ENCODE data around the gene ZIC5.

The ZIC5 gene

DNA sequence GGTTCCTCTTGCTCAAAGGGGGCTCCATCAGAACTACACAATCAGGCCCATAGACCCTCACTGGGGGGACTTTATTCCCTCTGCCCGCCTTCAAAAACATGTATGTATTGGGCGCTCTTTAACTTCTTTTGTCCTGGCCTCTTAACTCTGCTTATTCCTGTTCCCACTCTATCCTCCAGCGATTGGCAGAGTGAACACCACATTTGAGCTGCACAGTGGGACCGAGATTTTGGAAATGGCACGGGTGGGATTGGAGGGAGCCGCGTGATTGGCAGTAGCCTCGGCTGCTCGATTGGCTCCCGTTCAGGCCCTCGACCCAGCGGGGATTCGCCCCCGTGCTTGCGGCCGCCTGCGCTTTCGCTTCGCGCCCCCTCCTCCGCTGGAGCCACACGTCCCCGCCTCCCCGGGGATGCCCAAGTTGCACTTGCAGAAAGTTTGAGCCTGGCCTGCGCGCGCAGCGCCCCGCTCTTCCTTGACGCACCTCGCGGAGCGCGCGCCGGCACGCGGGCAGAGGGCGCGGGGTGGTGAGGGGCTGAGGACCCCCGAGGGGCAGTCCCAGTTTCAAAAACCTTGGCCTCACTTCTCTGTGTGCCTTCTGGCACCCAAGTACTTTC lies at the start of gene ZIC5:
Gene ZIC5, minus strand, starts transcription at position 192 of the 614 bp plus-strand sequence. Its CDS starts 164 bp downstream, at position 28.
- Histone ChIP-seq H3K4me3 (ENCODE audit: low read length) (no peak within 1 kb of the TSS), H3K36me3 (ENCODE audit: control insufficient read depth, insufficient read depth, low read length) (no peaks in the 10 kb centered on the region), H3K4me1 (ENCODE audit: control insufficient read depth, insufficient read depth, low read length) (peaks cover 19% of the 10 kb centered on the region), H3K9me3 (ENCODE audit: control insufficient read depth, low read length) (no peaks in the 10 kb centered on the region), H3K27me3 (ENCODE audit: control insufficient read depth, insufficient read depth, low read length) (peaks cover 89% of the 10 kb centered on the region), H3K9ac (ENCODE audit: low read length) (no peak within 1 kb of the TSS)

DNA sequence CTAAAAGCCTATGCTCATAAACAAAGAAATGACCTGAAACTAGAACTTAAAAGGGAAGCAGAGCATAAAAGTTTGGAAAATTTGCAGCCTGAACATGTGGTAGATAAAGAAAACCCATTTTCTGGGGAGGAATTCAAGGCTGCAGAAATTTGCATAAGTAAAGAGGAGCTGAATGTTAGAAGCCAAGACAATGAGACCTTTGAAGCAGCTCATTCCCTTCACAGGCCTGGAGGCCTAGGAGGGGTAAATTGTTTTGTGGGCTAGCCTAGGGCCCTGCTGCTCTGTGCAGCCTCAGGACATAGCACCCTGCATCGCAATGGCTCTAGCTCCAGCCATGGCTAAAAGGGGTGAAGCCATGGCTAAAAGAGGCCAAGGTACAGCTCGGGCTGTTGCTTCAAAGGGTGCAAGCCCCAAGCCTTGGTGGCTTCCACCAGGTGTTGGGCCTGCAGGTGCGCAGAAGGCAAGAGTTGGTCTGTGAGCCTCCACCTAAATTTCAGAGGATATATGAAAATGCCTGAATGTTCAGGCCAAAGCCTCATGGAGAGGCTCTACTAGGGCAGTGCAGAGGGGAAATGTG lies 48.3 kb upstream of the ZIC5 start:
- Histone ChIP-seq H3K9ac (ENCODE audit: low read length) (no peak overlapping the region), H3K4me1 (ENCODE audit: control insufficient read depth, insufficient read depth, low read length) (no peaks in the 10 kb centered on the region), H3K9me3 (ENCODE audit: control insufficient read depth, low read length) (no peaks in the 10 kb centered on the region), H3K27me3 (ENCODE audit: control insufficient read depth, insufficient read depth, low read length) (no peaks in the 10 kb centered on the region), H3K4me3 (ENCODE audit: low read length) (no peak overlapping the region), H3K36me3 (ENCODE audit: control insufficient read depth, insufficient read depth, low read length) (no peaks in the 10 kb centered on the region)

DNA sequence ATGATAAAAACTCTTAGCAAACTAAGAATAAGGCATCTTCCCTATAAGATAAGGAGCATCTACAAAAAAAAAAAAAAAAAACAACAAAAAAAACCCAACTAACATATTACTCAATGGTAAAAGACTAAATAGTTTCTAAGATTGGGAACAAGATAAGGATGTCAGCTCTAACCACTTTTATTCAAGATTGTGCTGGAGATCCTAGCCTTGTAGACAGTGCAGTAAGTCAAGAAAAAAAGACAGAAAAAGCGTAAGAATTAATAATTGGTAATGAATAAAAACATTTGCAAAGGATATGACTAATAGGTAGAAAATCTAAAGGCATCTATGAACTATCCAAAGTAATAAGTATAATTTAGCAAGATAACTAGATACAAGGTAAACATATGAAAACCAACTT lies 43.1 kb upstream of the ZIC5 start:
- H3K27me3 ChIP-seq (ENCODE audit: control insufficient read depth, insufficient read depth, low read length), result no peaks in the 10 kb centered on the region
- H3K4me3 ChIP-seq (ENCODE audit: low read length), result no peak overlapping the region
- no peak overlapping the region for H3K9ac ChIP-seq (ENCODE audit: low read length)
- no peaks in the 10 kb centered on the region for H3K9me3 ChIP-seq (ENCODE audit: control insufficient read depth, low read length)
- no peaks in the 10 kb centered on the region for H3K4me1 ChIP-seq (ENCODE audit: control insufficient read depth, insufficient read depth, low read length)
- H3K36me3 ChIP-seq (ENCODE audit: control insufficient read depth, insufficient read depth, low read length), result no peaks in the 10 kb centered on the region

DNA sequence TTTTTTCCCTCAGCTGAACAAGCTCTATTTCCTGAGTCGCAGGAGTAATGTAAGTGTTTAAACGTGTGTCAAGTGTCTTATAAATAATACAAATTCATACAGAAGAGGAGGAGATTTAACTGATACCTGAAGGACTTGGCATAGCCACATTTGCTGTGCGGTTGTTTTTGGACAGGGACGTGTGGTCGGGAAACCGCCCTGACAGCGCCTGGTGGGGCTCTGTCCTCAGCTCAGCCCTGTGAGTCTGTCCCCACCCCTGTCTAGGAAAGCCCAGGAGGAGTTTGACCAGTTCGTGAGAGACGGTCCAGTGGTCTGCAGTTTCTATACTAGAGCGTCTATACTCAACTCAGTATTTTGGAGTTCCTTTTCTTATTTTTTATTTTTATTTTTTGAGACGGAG lies 26.7 kb upstream of the ZIC5 start:
- Histone ChIP-seq H3K9me3 (ENCODE audit: control insufficient read depth, low read length) (no peaks in the 10 kb centered on the region), H3K36me3 (ENCODE audit: control insufficient read depth, insufficient read depth, low read length) (no peaks in the 10 kb centered on the region), H3K4me3 (ENCODE audit: low read length) (no peak overlapping the region), H3K27me3 (ENCODE audit: control insufficient read depth, insufficient read depth, low read length) (peaks cover 67% of the 10 kb centered on the region), H3K9ac (ENCODE audit: low read length) (no peak overlapping the region), H3K4me1 (ENCODE audit: control insufficient read depth, insufficient read depth, low read length) (no peaks in the 10 kb centered on the region)

DNA sequence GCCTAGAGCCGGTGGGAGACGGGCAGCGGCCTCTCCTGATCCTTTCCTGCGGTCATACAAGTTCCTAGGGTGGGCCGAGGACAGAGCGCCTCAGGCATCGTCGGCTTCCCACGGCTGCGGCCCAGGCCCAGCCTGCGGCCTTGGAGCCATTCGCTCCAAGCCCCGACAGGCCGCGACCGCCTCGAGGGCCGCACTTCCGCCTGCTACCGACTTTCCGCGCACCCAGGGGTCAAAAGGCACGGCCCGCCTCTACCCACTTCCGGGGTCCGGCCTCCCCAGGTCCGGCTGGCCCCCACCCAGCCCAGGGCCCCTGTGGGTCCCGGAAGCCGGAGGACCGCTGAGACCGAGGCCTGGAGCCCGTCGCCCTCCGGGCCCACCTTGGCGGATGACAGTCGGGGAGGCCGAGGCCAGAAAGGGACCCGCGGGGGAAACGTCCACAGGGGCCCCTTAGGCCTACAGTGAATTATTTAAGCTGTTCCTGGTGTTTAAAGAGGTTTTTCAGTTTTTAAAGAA lies 26.2 kb upstream of the ZIC5 start:
- Histone ChIP-seq H3K9me3 (ENCODE audit: control insufficient read depth, low read length) (no peaks in the 10 kb centered on the region), H3K4me1 (ENCODE audit: control insufficient read depth, insufficient read depth, low read length) (no peaks in the 10 kb centered on the region), H3K27me3 (ENCODE audit: control insufficient read depth, insufficient read depth, low read length) (peaks cover 71% of the 10 kb centered on the region), H3K9ac (ENCODE audit: low read length) (no peak overlapping the region), H3K4me3 (ENCODE audit: low read length) (no peak overlapping the region), H3K36me3 (ENCODE audit: control insufficient read depth, insufficient read depth, low read length) (no peaks in the 10 kb centered on the region)

- no peak overlapping the region for H3K4me3 ChIP-seq (ENCODE audit: low read length)
- H3K27me3 ChIP-seq (ENCODE audit: control insufficient read depth, insufficient read depth, low read length), result peaks cover 84% of the 10 kb centered on the region
- H3K36me3 ChIP-seq (ENCODE audit: control insufficient read depth, insufficient read depth, low read length), result no peaks in the 10 kb centered on the region
These were observed 24.9 kb upstream of the ZIC5 start for GRCh38 chr13:99996381-99996973.

GRCh38 chr13:99995589-99996380 lies 24.2 kb upstream of the ZIC5 start:
- Histone ChIP-seq H3K36me3 (ENCODE audit: control insufficient read depth, insufficient read depth, low read length) (no peaks in the 10 kb centered on the region), H3K4me3 (ENCODE audit: low read length) (no peak overlapping the region), H3K27me3 (ENCODE audit: control insufficient read depth, insufficient read depth, low read length) (peaks cover 90% of the 10 kb centered on the region)

More at GRCh38 chr13:99996381-99996973, 24.9 kb upstream of the ZIC5 start:
- Histone ChIP-seq H3K4me1 (ENCODE audit: control insufficient read depth, insufficient read depth, low read length) (no peaks in the 10 kb centered on the region), H3K9me3 (ENCODE audit: control insufficient read depth, low read length) (no peaks in the 10 kb centered on the region), H3K9ac (ENCODE audit: low read length) (no peak overlapping the region)

DNA sequence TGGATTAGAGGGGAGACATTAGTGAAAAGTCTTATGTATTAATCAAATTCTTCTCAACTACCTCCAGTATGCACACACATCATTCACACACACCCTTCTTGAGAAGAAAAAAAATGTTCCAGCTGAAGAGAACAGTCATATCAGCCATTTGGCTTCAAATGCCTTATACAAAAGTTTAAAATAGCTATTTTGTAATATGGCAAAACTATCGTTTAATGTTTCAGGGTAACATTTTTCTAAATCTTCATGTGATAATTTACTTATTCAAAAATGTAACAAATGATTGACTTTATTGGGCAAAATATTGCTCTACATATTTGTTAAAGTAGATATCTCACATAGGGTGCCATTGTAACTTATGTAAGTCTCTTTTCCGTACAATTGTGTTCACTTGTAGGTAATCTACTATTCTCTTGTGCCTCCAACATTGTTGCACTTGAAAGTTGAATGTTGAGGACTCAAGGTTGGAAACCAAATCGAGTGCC lies 23.6 kb upstream of the ZIC5 start:
- Histone ChIP-seq H3K4me1 (ENCODE audit: control insufficient read depth, insufficient read depth, low read length) (peaks cover 5% of the 10 kb centered on the region), H3K4me3 (ENCODE audit: low read length) (no peak overlapping the region), H3K36me3 (ENCODE audit: control insufficient read depth, insufficient read depth, low read length) (no peaks in the 10 kb centered on the region), H3K9ac (ENCODE audit: low read length) (no peak overlapping the region), H3K9me3 (ENCODE audit: control insufficient read depth, low read length) (no peaks in the 10 kb centered on the region), H3K27me3 (ENCODE audit: control insufficient read depth, insufficient read depth, low read length) (peaks cover 90% of the 10 kb centered on the region)

More at GRCh38 chr13:99995589-99996380, 24.2 kb upstream of the ZIC5 start:
- H3K9me3 ChIP-seq (ENCODE audit: control insufficient read depth, low read length), result no peaks in the 10 kb centered on the region
- no peak overlapping the region for H3K9ac ChIP-seq (ENCODE audit: low read length)
- H3K4me1 ChIP-seq (ENCODE audit: control insufficient read depth, insufficient read depth, low read length), result no peaks in the 10 kb centered on the region

DNA sequence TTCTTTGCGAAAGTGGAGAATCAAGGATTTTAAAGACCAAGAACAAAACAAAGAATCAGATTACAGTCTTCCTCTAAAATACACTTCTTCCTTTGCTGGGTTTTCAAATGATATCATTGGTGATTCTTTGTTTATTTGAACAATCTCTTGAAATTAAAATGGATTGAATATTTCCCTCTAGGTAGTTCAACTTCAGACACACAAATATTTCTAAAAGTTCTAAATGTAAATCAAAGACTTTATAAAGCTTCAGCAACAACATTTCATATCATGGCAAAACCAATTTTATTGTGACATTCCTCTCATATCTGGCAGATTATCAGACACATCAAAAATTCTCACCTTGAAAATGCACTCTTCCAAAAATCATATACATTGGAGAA lies 23.1 kb upstream of the ZIC5 start:
- no peak overlapping the region for H3K9ac ChIP-seq (ENCODE audit: low read length)
- H3K9me3 ChIP-seq (ENCODE audit: control insufficient read depth, low read length), result no peaks in the 10 kb centered on the region
- peaks cover 95% of the 10 kb centered on the region for H3K27me3 ChIP-seq (ENCODE audit: control insufficient read depth, insufficient read depth, low read length)

DNA sequence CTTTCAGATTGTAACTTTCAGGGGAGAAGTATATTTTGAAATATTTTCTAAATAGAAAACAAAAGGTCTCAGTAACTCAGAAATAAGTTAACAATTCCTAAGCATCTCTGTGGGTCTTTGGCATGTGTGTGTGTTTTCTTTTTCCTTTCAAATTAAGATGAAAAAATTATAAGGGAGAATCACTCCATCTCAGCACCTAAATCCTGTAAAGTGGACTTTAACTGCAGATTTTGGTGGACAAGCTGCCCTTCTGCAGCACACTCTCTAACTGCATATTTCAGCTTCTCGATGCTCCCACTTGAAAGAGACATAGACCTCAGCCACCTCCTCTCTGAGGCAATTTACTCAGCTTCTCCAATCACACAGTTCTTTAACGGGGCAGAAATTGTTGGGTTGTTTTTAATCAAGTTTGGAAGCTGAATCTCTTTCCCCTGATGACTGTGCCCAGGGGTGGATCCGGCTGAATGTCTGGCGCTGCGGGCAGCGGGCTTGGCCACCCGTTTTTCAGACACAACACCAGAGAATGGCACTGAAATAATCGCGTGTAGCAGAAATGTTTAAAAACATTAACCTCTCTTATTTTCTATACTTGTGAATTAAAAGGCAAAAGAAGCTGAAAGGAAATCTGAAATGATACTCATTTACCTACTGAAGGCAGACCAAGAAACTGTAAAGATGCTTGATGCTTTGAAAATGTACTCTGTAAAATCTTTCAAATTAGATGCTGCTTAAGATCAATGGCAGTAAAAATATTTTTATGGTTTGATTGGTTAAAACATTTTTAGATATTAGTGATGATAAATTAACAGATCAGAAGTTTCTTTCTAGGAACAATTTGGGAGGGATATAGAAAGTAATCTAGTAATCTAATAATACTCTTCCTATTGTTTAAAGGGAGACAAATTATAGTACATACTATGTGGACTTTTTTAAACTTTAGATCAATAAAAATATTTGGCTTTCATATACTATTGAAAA lies 22.4 kb upstream of the ZIC5 start:
- H3K9ac ChIP-seq (ENCODE audit: low read length), result no peak overlapping the region
- H3K4me1 ChIP-seq (ENCODE audit: control insufficient read depth, insufficient read depth, low read length), result peaks cover 17% of the 10 kb centered on the region
- no peak overlapping the region for H3K4me3 ChIP-seq (ENCODE audit: low read length)
- no peaks in the 10 kb centered on the region for H3K9me3 ChIP-seq (ENCODE audit: control insufficient read depth, low read length)
- no peaks in the 10 kb centered on the region for H3K36me3 ChIP-seq (ENCODE audit: control insufficient read depth, insufficient read depth, low read length)
- peaks cover 99% of the 10 kb centered on the region for H3K27me3 ChIP-seq (ENCODE audit: control insufficient read depth, insufficient read depth, low read length)

More for the DNA sequence above, 23.1 kb upstream of the ZIC5 start:
- H3K4me1 ChIP-seq (ENCODE audit: control insufficient read depth, insufficient read depth, low read length), result peaks cover 10% of the 10 kb centered on the region
- H3K4me3 ChIP-seq (ENCODE audit: low read length), result no peak overlapping the region
- no peaks in the 10 kb centered on the region for H3K36me3 ChIP-seq (ENCODE audit: control insufficient read depth, insufficient read depth, low read length)

- Histone ChIP-seq H3K36me3 (ENCODE audit: control insufficient read depth, insufficient read depth, low read length) (no peaks in the 10 kb centered on the region), H3K27me3 (ENCODE audit: control insufficient read depth, insufficient read depth, low read length) (peaks cover 99% of the 10 kb centered on the region), H3K4me3 (ENCODE audit: low read length) (no peak overlapping the region), H3K9me3 (ENCODE audit: control insufficient read depth, low read length) (no peaks in the 10 kb centered on the region), H3K4me1 (ENCODE audit: control insufficient read depth, insufficient read depth, low read length) (peaks cover 18% of the 10 kb centered on the region), H3K9ac (ENCODE audit: low read length) (no peak overlapping the region)
These were observed 21.4 kb upstream of the ZIC5 start for GRCh38 chr13:99992949-99993351.
